PC-9 (cell line): ENCODE data around the gene VEGFD.

ENCODE experiments used
- CTCF ChIP-seq: fragments of 200-600 bp; sonication (generic); conservative IDR thresholded peaks from 2 replicates; pipeline ENCODE4 v1.6.1; 2017; ENCODE audit warnings: mixed run types, antibody characterized with exemption, mild to moderate bottlenecking, moderate library complexity
- EZH2 ChIP-seq: fragments of 200-600 bp; sonication (generic); IDR thresholded peaks from 2 replicates; pipeline ENCODE4 v1.8.0; 2017; ENCODE audit warnings: antibody characterized with exemption, low read depth

DNA sequence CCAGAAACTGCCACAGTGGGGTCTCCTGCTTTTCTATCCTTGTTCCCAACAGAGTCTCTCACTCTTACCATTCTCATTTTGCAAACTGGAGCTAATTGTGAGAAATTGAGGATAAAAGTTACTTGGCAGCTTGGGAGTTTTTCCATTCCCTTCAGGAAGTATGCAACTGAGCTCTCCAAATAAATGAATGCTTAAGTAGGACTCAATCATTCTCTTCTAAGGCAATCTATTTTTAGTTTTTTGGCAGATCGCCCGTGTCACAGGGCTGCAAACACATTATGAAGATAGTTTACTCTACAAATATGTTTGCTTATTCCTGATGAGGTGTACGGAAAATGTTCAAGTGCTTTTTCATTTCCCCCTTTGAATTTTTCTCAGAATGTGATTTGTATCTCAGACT, 74.1 kb downstream of the VEGFD start:
- no peak for TF ChIP-seq CTCF
- no peak for TF ChIP-seq EZH2
